Measurements from ENCODE around the gene GPA33. TPM values are rescaled to one million over a fixed set of nuclear protein-coding genes. Genes with fewer than 3 reads are reported as not detected.

The GPA33 gene
- total RNA-seq, 3 donors from 2014 or later = 0.15 to 3.6 (median 0.16) TPM

GRCh38 chr1:167105271-167106118 lies 15.3 kb upstream of the GPA33 start:
- H3K36me3 ChIP-seq = no peaks in the 10 kb centered on the region
- no peaks in the 10 kb centered on the region for H3K9me3 ChIP-seq
- TF ChIP-seq POLR2A (IDR thresholded peaks at IDR 0.05) (no peak), CTCF (IDR thresholded peaks at IDR 0.05) (no peak)
- H3K4me3 ChIP-seq = no peak overlapping the region
- no peaks in the 10 kb centered on the region for H3K27me3 ChIP-seq
- H3K4me1 ChIP-seq = no peaks in the 10 kb centered on the region
- no peak overlapping the region for H3K27ac ChIP-seq
- DNase-seq (ENCODE audit: low spot score in 2 of 2) = no peak
- intact Hi-C loops (cut with DNase I; ENCODE audit: low total_unique reads) = no loop called here

- intact Hi-C loops (cut with DNase I; ENCODE audit: low total_unique reads) = no loop called here
These were observed 14.1 kb upstream of the GPA33 start for GRCh38 chr1:167104256-167104633.

GRCh38 chr1:167102906-167103573 lies 12.9 kb upstream of the GPA33 start:
- no peak for TF ChIP-seq POLR2AphosphoS5 (IDR thresholded peaks at IDR 0.05)
- no peak for TF ChIP-seq POLR2A (IDR thresholded peaks at IDR 0.05)
- TF ChIP-seq CTCF (IDR thresholded peaks at IDR 0.05) = no peak
- no peaks in the 10 kb centered on the region for H3K4me1 ChIP-seq

More at GRCh38 chr1:167104256-167104633, 14.1 kb upstream of the GPA33 start:
- TF ChIP-seq CTCF (IDR thresholded peaks at IDR 0.05) (no peak), POLR2AphosphoS5 (IDR thresholded peaks at IDR 0.05) (no peak), POLR2A (IDR thresholded peaks at IDR 0.05) (no peak)
- Histone ChIP-seq H3K27me3 (no peaks in the 10 kb centered on the region), H3K27ac (no peak overlapping the region), H3K4me3 (no peak overlapping the region), H3K36me3 (no peaks in the 10 kb centered on the region), H3K9me3 (no peaks in the 10 kb centered on the region), H3K4me1 (no peaks in the 10 kb centered on the region)
- no peak for DNase-seq (ENCODE audit: low spot score in 2 of 2)

GRCh38 chr1:167101754-167102153 lies 11.6 kb upstream of the GPA33 start:
- Histone ChIP-seq H3K27ac (no peak overlapping the region), H3K4me1 (no peaks in the 10 kb centered on the region), H3K9me3 (no peaks in the 10 kb centered on the region), H3K4me3 (no peak overlapping the region), H3K27me3 (no peaks in the 10 kb centered on the region), H3K36me3 (no peaks in the 10 kb centered on the region)
- no peak for DNase-seq (ENCODE audit: low spot score in 2 of 2)
- intact Hi-C loops (cut with DNase I; ENCODE audit: low total_unique reads) = no loop called here
- TF ChIP-seq POLR2A (IDR thresholded peaks at IDR 0.05) = no peak
- no peak for TF ChIP-seq POLR2AphosphoS5 (IDR thresholded peaks at IDR 0.05)
- no peak for TF ChIP-seq CTCF (IDR thresholded peaks at IDR 0.05)

More at GRCh38 chr1:167102906-167103573, 12.9 kb upstream of the GPA33 start:
- Histone ChIP-seq H3K9me3 (no peaks in the 10 kb centered on the region), H3K36me3 (no peaks in the 10 kb centered on the region), H3K4me3 (no peak overlapping the region), H3K27ac (no peak overlapping the region), H3K27me3 (no peaks in the 10 kb centered on the region)
- DNase-seq (ENCODE audit: low spot score in 2 of 2) = no peak
- intact Hi-C loops (cut with DNase I; ENCODE audit: low total_unique reads) = no loop called here

- Histone ChIP-seq H3K27ac (no peak overlapping the region), H3K4me1 (no peaks in the 10 kb centered on the region), H3K36me3 (no peaks in the 10 kb centered on the region), H3K27me3 (no peaks in the 10 kb centered on the region), H3K9me3 (no peaks in the 10 kb centered on the region), H3K4me3 (no peak overlapping the region)
- TF ChIP-seq CTCF (IDR thresholded peaks at IDR 0.05) = no peak
- no peak for TF ChIP-seq POLR2AphosphoS5 (IDR thresholded peaks at IDR 0.05)
- TF ChIP-seq POLR2A (IDR thresholded peaks at IDR 0.05) = no peak
- DNase-seq (ENCODE audit: low spot score in 2 of 2) = no peak
- intact Hi-C loops (cut with DNase I; ENCODE audit: low total_unique reads) = no loop called here
These were observed 10.6 kb upstream of the GPA33 start for GRCh38 chr1:167100730-167101129.
